ENCODE results near the gene TFEC. TPM values are rescaled to one million over a fixed set of nuclear protein-coding genes. Genes with fewer than 3 reads are reported as not detected.

TFEC gene
- total RNA-seq, 1 donor from 2014 or later, result 4.7 TPM

DNA sequence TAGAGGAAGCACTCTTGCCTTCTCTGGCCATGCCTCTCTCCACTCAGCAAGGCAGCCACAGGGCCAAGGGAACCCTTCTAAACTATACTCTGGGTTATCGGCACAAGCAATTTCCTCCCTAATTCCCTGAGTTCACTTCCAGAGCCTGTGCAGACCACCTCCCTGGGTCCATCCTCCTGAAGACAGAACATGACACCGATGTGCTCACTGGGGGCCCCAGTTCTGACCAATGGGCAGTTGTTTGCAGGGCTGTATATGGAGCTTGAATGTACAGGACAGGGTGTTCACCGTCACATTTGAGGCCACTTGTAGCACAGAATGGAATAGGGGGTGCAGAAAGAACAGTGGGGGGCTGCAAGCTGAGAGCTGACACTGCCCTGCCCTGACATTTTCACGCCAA, 77.7 kb downstream of the TFEC start:
- no peak for TF ChIP-seq POLR2A (IDR thresholded peaks at IDR 0.05)
- no peak for TF ChIP-seq POLR2AphosphoS5 (IDR thresholded peaks at IDR 0.05; ENCODE audit: insufficient read depth in 1 of 2, low read depth in 1 of 2)
- TF ChIP-seq, protein P1, sequence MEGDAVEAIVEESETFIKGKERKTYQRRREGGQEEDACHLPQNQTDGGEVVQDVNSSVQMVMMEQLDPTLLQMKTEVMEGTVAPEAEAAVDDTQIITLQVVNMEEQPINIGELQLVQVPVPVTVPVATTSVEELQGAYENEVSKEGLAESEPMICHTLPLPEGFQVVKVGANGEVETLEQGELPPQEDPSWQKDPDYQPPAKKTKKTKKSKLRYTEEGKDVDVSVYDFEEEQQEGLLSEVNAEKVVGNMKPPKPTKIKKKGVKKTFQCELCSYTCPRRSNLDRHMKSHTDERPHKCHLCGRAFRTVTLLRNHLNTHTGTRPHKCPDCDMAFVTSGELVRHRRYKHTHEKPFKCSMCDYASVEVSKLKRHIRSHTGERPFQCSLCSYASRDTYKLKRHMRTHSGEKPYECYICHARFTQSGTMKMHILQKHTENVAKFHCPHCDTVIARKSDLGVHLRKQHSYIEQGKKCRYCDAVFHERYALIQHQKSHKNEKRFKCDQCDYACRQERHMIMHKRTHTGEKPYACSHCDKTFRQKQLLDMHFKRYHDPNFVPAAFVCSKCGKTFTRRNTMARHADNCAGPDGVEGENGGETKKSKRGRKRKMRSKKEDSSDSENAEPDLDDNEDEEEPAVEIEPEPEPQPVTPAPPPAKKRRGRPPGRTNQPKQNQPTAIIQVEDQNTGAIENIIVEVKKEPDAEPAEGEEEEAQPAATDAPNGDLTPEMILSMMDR (IDR thresholded peaks at IDR 0.05), result no peak
- H3K9me3 ChIP-seq, result no peaks in the 10 kb centered on the region
- no peaks in the 10 kb centered on the region for H3K36me3 ChIP-seq
- H3K27ac ChIP-seq, result no peak overlapping the region
- no peak for DNase-seq (ENCODE audit: extremely low spot score in 2 of 2)
- no peaks in the 10 kb centered on the region for H3K4me1 ChIP-seq
- no peak overlapping the region for H3K4me3 ChIP-seq
- intact Hi-C loops (cut with DNase I), result no loop called here
- H3K27me3 ChIP-seq, result no peaks in the 10 kb centered on the region

DNA sequence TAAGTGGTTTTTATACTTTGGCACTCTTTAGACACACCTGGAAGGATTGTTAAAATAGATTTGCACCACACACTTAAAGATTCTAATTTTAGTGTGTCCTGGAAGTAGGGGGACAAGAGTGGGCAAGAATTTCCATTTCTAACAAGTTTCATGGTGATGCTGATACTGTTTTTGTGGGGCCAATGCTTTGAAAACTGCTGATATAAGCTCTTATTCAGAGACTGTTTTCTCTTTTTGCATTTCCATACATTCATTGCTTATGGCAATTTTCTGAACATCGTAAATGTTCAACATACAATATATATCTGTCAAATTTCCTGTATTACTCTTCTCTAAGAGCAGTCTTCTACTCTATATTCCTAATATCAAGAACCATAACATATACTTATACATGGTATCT, 79.0 kb downstream of the TFEC start:
- H3K4me3 ChIP-seq, result no peak overlapping the region
- H3K9me3 ChIP-seq, result no peaks in the 10 kb centered on the region
- no peaks in the 10 kb centered on the region for H3K4me1 ChIP-seq
- no peak for TF ChIP-seq POLR2A (IDR thresholded peaks at IDR 0.05)
- TF ChIP-seq, protein P1 (IDR thresholded peaks at IDR 0.05), result no peak
- TF ChIP-seq POLR2AphosphoS5 (IDR thresholded peaks at IDR 0.05; ENCODE audit: insufficient read depth in 1 of 2, low read depth in 1 of 2), result no peak
- intact Hi-C loops (cut with DNase I), result no loop called here
- no peak overlapping the region for H3K27ac ChIP-seq
- H3K36me3 ChIP-seq, result no peaks in the 10 kb centered on the region
- H3K27me3 ChIP-seq, result no peaks in the 10 kb centered on the region
- DNase-seq (ENCODE audit: extremely low spot score in 2 of 2), result no peak

DNA sequence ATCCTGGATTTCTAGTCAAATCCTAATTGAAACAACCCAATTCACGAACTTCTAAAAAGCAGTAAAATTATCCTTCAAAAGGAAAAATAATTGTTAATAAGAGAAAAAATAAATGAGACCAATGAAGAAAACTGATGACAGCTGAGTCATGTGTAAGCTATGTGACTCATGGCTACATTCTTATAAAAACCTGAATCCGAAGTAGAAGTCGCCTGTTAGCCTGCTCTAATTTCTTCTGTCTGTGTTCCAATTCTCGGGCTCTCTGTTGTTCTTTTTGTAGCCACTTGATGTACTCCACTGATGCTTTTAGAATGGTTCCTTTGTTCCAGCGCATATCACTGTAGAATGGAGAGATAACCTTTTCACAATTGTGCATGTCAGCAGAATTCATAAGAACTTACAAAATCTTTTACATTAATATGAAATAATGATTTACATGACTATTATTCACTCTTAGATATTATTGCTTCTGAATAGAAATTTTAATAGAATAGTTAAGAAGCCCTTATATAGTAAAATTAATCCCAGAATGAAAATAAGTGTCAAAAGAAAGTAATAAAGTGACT, 88.8 kb downstream of the TFEC start:
- DNase-seq (ENCODE audit: extremely low spot score in 2 of 2), result no peak
- no peak for TF ChIP-seq POLR2A (IDR thresholded peaks at IDR 0.05)
- no peak for TF ChIP-seq POLR2AphosphoS5 (IDR thresholded peaks at IDR 0.05; ENCODE audit: insufficient read depth in 1 of 2, low read depth in 1 of 2)
- TF ChIP-seq, protein P1 (IDR thresholded peaks at IDR 0.05), result no peak
- intact Hi-C loops (cut with DNase I), result no loop called here
- Histone ChIP-seq H3K27ac (no peak overlapping the region), H3K4me3 (no peak overlapping the region), H3K27me3 (no peaks in the 10 kb centered on the region), H3K9me3 (no peaks in the 10 kb centered on the region), H3K36me3 (no peaks in the 10 kb centered on the region), H3K4me1 (no peaks in the 10 kb centered on the region)

DNA sequence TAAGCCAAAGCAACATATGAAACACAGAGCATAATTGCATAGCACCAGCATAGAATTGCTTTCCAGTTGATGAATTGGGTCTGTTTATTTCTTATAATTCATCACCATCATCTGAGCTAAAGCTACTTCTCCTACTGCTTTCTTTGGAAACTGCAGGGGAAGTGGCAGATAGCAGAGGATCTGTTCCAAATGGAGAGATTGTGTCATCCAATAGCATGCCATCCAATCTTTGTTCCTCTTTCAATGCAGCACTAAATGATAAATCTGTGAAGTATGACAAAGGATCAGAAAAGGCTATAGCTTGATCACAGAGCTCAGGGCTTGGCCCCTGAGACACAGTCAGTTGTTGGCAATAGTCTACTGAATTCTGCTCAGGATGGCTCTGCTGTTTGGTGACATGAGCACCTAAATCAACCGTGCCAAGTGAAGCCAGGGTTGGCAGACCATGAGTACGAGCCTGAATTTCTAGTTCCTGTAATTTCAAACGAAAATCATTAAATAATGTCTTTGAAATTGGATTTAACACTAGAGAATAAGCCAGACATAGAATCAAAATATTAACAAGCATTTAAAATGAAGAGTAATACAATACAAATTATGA, 90.0 kb downstream of the TFEC start:
- H3K9me3 ChIP-seq, result no peaks in the 10 kb centered on the region
- no peaks in the 10 kb centered on the region for H3K27me3 ChIP-seq
- DNase-seq (ENCODE audit: extremely low spot score in 2 of 2), result no peak
- TF ChIP-seq POLR2AphosphoS5 (IDR thresholded peaks at IDR 0.05; ENCODE audit: insufficient read depth in 1 of 2, low read depth in 1 of 2), result no peak
- no peak for TF ChIP-seq POLR2A (IDR thresholded peaks at IDR 0.05)
- TF ChIP-seq, protein P1 (IDR thresholded peaks at IDR 0.05), result no peak
- no peaks in the 10 kb centered on the region for H3K4me1 ChIP-seq
- H3K36me3 ChIP-seq, result no peaks in the 10 kb centered on the region
- H3K4me3 ChIP-seq, result no peak overlapping the region
- intact Hi-C loops (cut with DNase I), result no loop called here
- no peak overlapping the region for H3K27ac ChIP-seq

DNA sequence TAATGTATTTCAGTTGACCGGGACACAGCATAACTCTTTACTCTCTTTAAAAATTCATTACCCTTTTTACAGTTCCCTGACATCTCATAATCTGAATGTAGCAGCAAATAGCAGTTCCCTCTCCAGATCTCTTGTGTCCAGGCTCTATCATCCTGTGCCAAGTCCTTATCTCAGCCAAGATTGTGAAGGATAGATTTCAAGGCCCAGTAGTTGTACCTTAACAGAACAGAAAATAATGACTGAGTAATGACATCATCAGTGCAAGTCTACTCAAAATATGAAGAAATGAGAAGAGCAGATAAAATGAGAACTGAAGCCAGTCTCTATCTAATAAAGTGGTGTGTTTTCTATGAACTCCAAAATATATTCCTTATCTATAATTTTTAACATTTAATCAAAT, 92.6 kb downstream of the TFEC start:
- Histone ChIP-seq H3K4me1 (no peaks in the 10 kb centered on the region), H3K4me3 (no peak overlapping the region), H3K9me3 (no peaks in the 10 kb centered on the region), H3K36me3 (no peaks in the 10 kb centered on the region), H3K27ac (no peak overlapping the region), H3K27me3 (no peaks in the 10 kb centered on the region)
- no peak for DNase-seq (ENCODE audit: extremely low spot score in 2 of 2)
- TF ChIP-seq POLR2AphosphoS5 (IDR thresholded peaks at IDR 0.05; ENCODE audit: insufficient read depth in 1 of 2, low read depth in 1 of 2), result no peak
- TF ChIP-seq, protein P1 (IDR thresholded peaks at IDR 0.05), result no peak
- no peak for TF ChIP-seq POLR2A (IDR thresholded peaks at IDR 0.05)
- intact Hi-C loops (cut with DNase I), result no loop called here

Data from vagina (tissue), 2 donors.